HepG2 (cell line): Measurements from ENCODE around the gene PLB1. TPM values are rescaled to one million over a fixed set of nuclear protein-coding genes. Genes with fewer than 3 reads are reported as not detected.
A peak's percentile ranks its signal among the peaks of the same experiment; 100 is the strongest.

ENCODE experiments used
- ARNT ChIP-seq: fragments of 450-650 bp; IDR thresholded peaks from 2 replicates; pipeline ENCODE4 v1.6.1; 2017
- BATF2 ChIP-seq: sonication (generic); formaldehyde crosslinking; IDR thresholded peaks from 2 replicates; pipeline ENCODE4 v1.8.0; 2022; ENCODE audit warnings: mild to moderate bottlenecking, missing genetic modification reagents, moderate library complexity
- CEBPG ChIP-seq: IDR thresholded peaks from 2 replicates; pipeline ENCODE4 v1.6.1; 2016
- NCOA5 ChIP-seq: sonication (generic); formaldehyde crosslinking; IDR thresholded peaks from 2 replicates; pipeline ENCODE4 v1.4.0; 2020; ENCODE audit warnings: missing genetic modification reagents
- RXRA ChIP-seq: sonication (generic); formaldehyde crosslinking; IDR thresholded peaks from 2 replicates; pipeline ENCODE4 v1.5.1; 2020; ENCODE audit warnings: missing genetic modification reagents
- ZBTB40 ChIP-seq, 2 experiments: fragments of 450-650 bp in 1 of 2; sonication (generic) in 1 of 2; formaldehyde crosslinking in 1 of 2; IDR thresholded peaks; 2 replicates each; pipeline versions ENCODE4 v1.6.1 to v1.8.0; 2016 to 2022; ENCODE audit warnings: antibody characterized with exemption in 1 of 2, mild to moderate bottlenecking in 1 of 2, missing genetic modification reagents in 1 of 2
- ZMYM3 ChIP-seq: sonication (generic); formaldehyde crosslinking; IDR thresholded peaks from 2 replicates; pipeline ENCODE4 v1.5.1; 2020; ENCODE audit warnings: mild to moderate bottlenecking, missing genetic modification reagents
- ZNF280D ChIP-seq: sonication (generic); formaldehyde crosslinking; IDR thresholded peaks from 2 replicates; pipeline ENCODE4 v1.5.1; 2020; ENCODE audit warnings: mild to moderate bottlenecking, missing genetic modification reagents
- ZNF501 ChIP-seq: sonication (generic); formaldehyde crosslinking; IDR thresholded peaks from 2 replicates; pipeline ENCODE4 v1.5.1; 2020; ENCODE audit warnings: mild to moderate bottlenecking, moderate library complexity, missing genetic modification reagents
- ZNF572 ChIP-seq: sonication (generic); formaldehyde crosslinking; IDR thresholded peaks from 2 replicates; pipeline ENCODE4 v1.5.1; 2020; ENCODE audit warnings: mild to moderate bottlenecking, missing genetic modification reagents
- ZNF652 ChIP-seq: IDR thresholded peaks from 2 replicates; pipeline ENCODE4 v1.6.1; 2016; ENCODE audit warnings: low read depth, borderline replicate concordance
- ZNF747 ChIP-seq: sonication (generic); formaldehyde crosslinking; IDR thresholded peaks from 2 replicates; pipeline ENCODE4 v1.8.1; 2023; ENCODE audit warnings: missing genetic modification reagents, mild to moderate bottlenecking, borderline replicate concordance
- ZNF772 ChIP-seq: sonication (generic); formaldehyde crosslinking; IDR thresholded peaks from 2 replicates; pipeline ENCODE4 v1.5.0; 2020; ENCODE audit warnings: mild to moderate bottlenecking, missing genetic modification reagents
- ZNF784 ChIP-seq: sonication (generic); formaldehyde crosslinking; IDR thresholded peaks from 2 replicates; pipeline ENCODE4 v1.5.1; 2020; ENCODE audit warnings: missing genetic modification reagents, mild to moderate bottlenecking, borderline replicate concordance
- polyA plus RNA-seq, 8 experiments: library from polyadenylated mRNA; depleted of rRNA in 3 of 8; stranded (reverse) in 7 of 8; unstranded in 1 of 8; fragments of >200 nt; fragmentation: Illumina TruSeq in 4 of 8; extraction: Trizol in 4 of 8; gene quantifications; 2 replicates each; pipeline versions ENCODE4 v1.2.1 to v1.2.3, GENCODE V29; 2011 to 2016; ENCODE audit warnings: low read depth in 4 of 8, missing spikeins in 1 of 8, mixed read lengths in 1 of 8; ENCODE audit not compliant: insufficient read depth in 1 of 8
- total RNA-seq, 5 experiments: library from RNA; depleted of rRNA; stranded (reverse); fragments of >200 nt; fragmentation: Illumina TruSeq; extraction: Trizol; gene quantifications; 2 replicates each; pipeline ENCODE4 v1.2.3, GENCODE V29; 2016; ENCODE audit warnings: low read depth in 1 of 5

Gene PLB1
- total and polyA plus RNA-seq, 2 of the 13 experiments (the other 11 are each of a cell fraction or from before 2014, with no cell fraction given) = 0.20 to 1.8 TPM

- TF ChIP-seq ZBTB40 (IDR thresholded peaks at IDR 0.05) (no peak), ZBTB40 (CRISPR knock-in tag; IDR thresholded peaks at IDR 0.05) (peak; percentile 61; the same call in 1 of the 2 replicates), RXRA (CRISPR knock-in tag) (peak; percentile 83), ZNF772 (CRISPR knock-in tag) (peak; percentile 93), ZNF280D (CRISPR knock-in tag) (peak; percentile 65; the same call in 1 of the 2 replicates), ZNF572 (CRISPR knock-in tag) (0 out of 2 replicates have a peak, but pooled peaks have one; percentile 15), NCOA5 (CRISPR knock-in tag) (no peak), CEBPG (0 out of 2 replicates have a peak, but pooled peaks have one; percentile 12), ZNF784 (0 out of 2 replicates have a peak, but pooled peaks have one; percentile 68), ZNF652 (CRISPR knock-in tag) (no peak), ZNF501 (CRISPR knock-in tag) (peak; percentile 96), ZMYM3 (peak; percentile 61; the same call in 1 of the 2 replicates), BATF2 (0 out of 2 replicates have a peak, but pooled peaks have one; percentile 63), ARNT (no peak), ZNF747 (CRISPR knock-in tag) (peak; percentile 78; the same call in 1 of the 2 replicates)
Measured at GRCh38 chr2:28621172-28622100, 125.6 kb downstream of the PLB1 start (continued).
